ENCODE measurements around the gene CCR8.
"Not testable (repeated sequence)": the region's sequence is repeated elsewhere in the genome, so short reads cannot be mapped to it uniquely, and the experiment has no call there.

Gene CCR8

DNA sequence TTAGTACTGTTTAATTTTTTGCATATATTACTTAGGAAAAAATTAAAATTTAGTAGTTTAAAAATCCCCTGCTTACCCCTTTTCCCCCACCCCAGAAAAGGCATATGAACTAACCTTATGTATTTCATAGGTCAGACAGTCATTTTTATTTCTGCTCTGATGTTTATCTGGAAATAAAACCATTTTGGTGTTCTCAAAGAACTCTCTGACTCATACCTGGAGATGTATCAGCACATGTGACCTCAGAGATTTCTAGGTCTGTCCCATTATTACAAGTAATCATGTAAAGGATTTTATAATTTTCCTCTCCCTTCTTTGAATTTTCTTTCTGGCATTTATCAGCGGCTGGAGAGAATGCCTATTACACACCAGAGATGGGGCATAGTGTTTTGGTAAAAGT is 14.1 kb upstream of the CCR8 start:
- DNase-seq (ENCODE audit: low read depth in 2 of 2) = no peak

- DNase-seq (ENCODE audit: low read depth in 2 of 2) = no peak
These were observed 11.8 kb upstream of the CCR8 start for GRCh38 chr3:39317571-39318169.

DNA sequence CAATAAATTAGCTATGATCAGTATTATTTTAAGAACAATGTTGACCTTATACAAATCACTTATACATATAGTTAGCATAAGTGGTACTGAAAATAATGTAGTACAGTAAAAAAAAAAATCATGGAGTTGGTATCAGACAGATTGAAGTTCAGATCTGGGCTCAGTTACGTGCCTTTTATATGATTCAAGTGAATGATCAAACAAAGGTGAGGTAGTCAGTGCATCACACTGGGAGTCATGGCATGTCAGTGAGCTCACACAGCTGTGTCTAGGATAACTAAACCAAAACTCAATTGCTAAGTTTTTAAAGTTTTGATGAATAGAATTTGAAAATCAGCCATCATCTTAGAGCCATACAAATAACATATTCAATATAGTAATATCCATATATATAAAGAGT is 11.2 kb upstream of the CCR8 start:
- no peak for DNase-seq (ENCODE audit: low read depth in 2 of 2)

- no peak for DNase-seq (ENCODE audit: low read depth in 2 of 2)
These were observed 10.3 kb upstream of the CCR8 start for GRCh38 chr3:39319249-39319648.

DNA sequence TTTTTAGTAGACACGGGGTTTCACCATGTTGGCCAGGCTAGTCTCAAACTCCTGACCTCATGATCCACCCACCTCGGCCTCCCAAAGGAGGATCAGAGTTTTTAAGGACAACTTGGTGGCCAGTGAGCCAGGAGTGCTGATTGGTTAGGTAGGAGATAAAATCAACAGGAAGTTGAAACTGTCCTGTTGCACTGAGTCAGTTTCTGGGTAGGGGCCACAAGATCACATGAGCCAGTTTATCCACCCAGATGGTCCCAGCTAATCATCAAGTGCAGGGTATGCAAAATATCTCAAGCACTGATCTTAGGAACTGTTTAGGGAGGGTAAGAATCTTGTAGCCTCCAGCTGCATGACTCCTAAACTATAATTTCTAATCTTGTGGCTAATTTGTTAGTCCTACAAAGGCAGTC is 7.9 kb upstream of the CCR8 start:
- DNase-seq (ENCODE audit: low read depth in 2 of 2) = not testable (repeated sequence)

DNA sequence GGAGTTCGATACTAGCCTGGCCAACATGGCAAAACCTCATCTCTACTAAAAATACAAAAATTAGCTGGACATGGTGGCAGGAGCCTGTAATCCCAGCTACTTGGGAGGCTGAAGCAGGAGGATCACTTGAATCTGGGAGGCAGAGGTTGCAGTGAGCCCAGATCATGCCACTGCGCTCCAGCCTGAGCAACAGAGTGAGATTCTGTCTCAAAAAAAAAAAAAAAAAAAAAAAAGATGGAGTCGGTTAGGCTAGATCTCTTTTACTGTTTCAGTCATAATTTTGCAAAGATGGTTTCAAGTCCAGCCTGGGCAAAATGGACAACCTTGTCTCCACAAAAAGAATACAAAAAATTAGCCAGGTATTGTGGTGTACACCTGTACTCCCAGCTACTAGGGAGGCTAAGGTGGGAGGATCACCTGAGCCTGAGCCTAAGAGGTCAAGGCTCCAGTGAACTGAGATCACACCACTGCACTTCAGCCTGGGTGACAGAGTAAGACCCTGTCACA is 7.2 kb upstream of the CCR8 start:
- DNase-seq (ENCODE audit: low read depth in 2 of 2) = not testable (repeated sequence)

DNA sequence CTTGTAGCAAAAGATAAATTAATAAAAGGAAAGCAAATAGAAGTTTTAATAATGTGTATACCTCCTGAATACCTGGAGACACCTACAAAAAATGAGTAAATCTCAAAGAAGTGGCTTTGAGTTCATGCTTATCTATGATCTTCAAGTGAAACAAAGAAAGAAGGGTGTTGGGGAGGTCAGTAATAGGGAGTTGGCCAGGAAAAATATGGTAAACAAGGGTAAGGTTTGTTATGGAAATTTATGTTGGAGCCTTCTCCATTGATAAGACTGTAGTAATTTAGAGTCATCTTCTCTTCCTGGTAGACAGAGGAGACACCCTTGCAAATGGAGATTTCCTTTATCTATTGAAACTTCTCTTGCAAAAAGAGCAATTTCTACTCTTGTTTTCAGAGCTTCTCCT is 6.6 kb upstream of the CCR8 start:
- DNase-seq (ENCODE audit: low read depth in 2 of 2) = no peak

GRCh38 chr3:39323494-39323893 is 6.0 kb upstream of the CCR8 start:
- no peak for DNase-seq (ENCODE audit: low read depth in 2 of 2)

DNA sequence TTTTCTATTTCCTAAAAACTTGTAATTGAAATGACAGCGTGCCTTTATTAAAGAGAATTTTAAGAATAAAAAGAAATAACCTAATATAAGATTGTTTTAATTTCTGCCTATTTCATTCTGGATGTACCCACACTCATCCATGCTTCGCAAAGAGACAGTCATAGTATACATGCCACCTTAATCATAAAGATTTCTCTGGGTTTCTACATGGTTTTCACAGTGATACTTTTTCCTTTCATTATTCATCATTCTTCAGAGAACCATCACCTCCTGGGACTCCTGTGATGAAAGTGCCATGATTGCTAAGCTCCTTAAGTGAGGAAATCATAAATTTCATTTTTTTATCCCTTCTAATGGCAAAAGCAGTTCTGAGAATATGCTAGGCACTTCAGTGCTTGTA is 4.3 kb upstream of the CCR8 start:
- DNase-seq (ENCODE audit: low read depth in 2 of 2) = no peak

GRCh38 chr3:39327053-39327745 is 2.3 kb upstream of the CCR8 start:
- DNase-seq (ENCODE audit: low read depth in 2 of 2) = no peak

DNA sequence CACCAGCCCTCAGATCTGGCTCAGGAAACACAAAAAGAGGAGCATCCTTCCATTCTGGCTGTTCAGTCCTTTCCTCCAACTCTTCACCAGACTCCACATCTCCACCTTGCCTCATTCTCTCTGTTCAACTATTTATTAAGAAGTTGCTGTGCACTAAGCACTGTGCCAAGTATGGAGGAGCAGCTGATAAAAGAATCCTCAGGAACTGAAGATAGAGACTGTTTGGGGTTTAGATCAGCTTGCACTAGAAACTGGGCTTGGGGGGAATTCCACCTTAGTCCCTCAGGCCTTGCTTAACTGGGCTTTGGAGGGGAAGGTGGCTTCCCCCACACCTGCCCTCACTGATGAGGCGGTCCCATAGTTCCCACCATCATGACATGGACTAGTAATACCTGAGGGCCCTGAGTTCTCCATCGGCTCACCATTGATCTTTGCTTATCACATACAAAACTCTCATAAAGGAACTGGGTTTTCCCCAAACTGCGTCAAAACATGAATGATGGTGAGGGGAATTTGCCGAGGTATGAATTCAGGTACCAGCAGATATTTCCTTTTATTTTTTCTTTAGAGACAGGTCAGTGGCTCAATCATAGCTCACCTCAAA is 1.7 kb upstream of the CCR8 start:
- DNase-seq (ENCODE audit: low read depth in 2 of 2) = no peak

DNA sequence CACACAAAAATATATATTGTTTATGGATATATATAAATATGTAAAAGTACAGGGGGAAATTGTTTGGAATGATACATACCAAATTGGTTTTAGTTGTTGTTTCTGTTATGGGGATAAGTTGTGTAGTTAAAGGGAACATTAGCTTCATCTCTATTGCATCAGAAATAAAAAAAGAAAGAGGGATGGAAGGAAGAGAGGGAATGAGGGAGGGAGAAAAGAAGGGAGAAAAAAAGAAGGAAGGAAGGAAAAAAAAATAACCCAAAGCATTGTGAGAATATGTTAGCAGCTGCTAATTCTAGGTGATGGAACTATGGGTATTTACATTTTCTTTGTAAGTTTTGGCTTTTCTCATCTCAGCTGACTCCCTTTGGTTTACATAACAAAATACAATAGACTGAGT is 1.3 kb downstream of the CCR8 start:
- DNase-seq (ENCODE audit: low read depth in 2 of 2) = no peak

DNA sequence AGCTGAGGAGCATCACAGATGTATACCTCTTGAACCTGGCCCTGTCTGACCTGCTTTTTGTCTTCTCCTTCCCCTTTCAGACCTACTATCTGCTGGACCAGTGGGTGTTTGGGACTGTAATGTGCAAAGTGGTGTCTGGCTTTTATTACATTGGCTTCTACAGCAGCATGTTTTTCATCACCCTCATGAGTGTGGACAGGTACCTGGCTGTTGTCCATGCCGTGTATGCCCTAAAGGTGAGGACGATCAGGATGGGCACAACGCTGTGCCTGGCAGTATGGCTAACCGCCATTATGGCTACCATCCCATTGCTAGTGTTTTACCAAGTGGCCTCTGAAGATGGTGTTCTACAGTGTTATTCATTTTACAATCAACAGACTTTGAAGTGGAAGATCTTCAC is 3.0 kb downstream of the CCR8 start:
- no peak for DNase-seq (ENCODE audit: low read depth in 2 of 2)

DNA sequence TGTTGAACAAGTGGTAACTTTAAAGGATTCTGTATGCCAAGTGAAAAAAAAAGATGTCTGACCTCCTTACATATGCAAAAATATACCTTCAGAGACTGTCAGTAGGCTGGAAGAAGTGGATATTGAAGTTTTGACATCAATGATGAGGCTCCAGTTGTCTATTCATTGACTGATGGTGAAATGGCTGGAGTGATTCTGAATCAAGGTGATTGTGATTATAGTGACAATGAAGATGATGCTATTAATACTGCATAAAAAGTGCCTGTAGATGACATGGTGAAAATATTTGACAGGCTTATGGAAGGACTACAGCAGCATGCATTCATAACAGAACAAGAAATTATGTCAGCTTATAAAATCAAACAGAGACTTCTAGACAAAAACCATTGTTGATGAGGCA is 4.1 kb downstream of the CCR8 start:
- no peak for DNase-seq (ENCODE audit: low read depth in 2 of 2)

DNA sequence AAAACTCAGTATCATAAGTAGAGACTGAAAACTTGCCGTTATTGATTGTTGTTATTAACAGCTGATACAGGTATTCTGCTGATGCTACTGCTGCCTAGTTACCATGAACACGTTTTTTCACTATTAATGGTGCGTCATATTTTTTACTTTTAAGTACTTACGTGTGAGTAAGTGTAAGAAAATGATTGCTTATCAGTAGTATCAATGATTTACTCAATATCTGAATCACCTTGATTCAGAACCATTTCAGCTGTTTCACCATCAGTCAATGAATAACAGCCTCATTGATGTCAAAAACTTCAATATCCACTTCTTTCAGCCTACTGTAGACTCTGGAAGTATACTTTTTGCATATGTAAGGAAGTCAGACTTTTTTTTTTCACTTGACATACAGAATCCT is 4.7 kb downstream of the CCR8 start:
- no peak for DNase-seq (ENCODE audit: low read depth in 2 of 2)

DNA sequence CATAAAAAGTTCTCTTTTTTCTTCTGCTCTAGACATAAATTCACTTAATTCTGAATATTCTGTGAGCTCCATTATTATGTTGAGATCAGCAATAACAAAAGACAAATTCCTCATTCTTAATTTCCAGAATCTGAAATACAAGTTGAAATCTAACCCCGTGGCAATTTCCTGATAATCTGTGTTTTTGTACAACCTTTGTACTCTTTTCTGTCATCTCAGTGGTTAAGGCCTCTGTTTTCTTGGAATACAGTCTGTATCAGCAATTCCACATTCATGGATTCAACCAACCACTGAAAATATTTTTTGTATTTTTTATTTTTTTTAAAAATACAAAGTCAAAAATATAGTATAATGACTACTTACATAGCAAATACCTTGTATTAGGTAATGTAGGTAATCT is 8.7 kb downstream of the CCR8 start:
- DNase-seq (ENCODE audit: low read depth in 2 of 2) = no peak

GRCh38 chr3:39339086-39339485 is 9.6 kb downstream of the CCR8 start:
- DNase-seq (ENCODE audit: low read depth in 2 of 2) = no peak

DNA sequence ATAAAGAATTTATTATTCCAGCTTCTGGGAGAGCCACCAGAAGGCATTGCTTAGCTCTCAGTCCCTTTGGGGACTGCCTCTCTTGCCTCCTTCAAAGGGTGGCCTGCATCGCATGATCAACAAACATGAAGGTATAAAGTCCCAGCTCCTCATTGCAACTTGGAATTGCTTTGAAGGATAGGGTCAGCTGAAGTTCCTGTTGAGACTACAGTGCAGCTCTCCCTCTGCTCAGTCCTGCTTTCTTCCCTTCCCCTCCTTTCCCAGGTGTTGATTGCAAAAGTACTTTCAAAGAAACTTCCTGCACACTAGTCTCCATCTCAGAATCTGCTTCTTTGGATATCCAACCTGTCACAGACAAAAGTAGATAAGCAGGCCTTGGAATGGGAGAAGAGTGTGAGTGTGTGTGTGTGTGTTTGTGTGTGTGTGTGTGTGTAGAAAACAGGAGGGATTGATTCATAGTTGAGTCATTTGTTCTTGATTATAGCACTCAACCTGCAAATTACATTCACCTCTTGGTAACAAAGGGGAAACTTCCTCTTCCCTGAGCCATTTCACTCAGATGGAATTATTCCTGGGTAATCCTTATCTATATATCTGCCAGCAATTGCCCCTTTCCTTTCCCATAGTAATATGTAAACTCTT is 13.7 kb downstream of the CCR8 start:
- DNase-seq (ENCODE audit: low read depth in 2 of 2) = no peak

- DNase-seq (ENCODE audit: low read depth in 2 of 2) = no peak
These were observed 14.3 kb downstream of the CCR8 start for GRCh38 chr3:39343760-39344159.

DNA sequence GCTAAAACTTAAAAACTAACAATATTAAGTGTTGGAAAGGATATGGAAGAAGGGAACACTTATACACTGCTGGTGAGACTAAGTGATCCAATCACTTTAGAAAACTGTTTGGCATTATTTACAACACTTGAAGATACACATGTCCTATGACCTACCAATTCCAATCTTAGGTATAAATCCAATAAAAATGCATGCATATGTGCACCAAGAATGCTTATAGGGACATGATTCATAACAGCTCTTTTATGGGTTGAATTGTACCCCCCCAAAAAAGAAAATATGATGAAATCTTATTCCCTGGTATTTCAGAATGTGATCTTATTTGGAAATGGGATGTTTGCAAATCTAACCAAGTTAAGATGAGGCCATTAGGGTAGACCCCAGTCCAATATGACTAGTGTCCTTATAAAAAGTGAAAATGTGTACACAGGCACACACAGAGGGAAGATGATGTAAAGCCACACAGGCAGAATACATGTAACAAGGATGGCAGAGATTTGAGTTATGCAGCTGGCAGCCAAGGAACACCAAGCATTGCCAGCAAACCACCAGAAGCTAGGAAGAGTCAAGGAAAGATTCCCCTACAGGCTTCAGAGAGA is 15.3 kb downstream of the CCR8 start:
- DNase-seq (ENCODE audit: low read depth in 2 of 2) = no peak

DNA sequence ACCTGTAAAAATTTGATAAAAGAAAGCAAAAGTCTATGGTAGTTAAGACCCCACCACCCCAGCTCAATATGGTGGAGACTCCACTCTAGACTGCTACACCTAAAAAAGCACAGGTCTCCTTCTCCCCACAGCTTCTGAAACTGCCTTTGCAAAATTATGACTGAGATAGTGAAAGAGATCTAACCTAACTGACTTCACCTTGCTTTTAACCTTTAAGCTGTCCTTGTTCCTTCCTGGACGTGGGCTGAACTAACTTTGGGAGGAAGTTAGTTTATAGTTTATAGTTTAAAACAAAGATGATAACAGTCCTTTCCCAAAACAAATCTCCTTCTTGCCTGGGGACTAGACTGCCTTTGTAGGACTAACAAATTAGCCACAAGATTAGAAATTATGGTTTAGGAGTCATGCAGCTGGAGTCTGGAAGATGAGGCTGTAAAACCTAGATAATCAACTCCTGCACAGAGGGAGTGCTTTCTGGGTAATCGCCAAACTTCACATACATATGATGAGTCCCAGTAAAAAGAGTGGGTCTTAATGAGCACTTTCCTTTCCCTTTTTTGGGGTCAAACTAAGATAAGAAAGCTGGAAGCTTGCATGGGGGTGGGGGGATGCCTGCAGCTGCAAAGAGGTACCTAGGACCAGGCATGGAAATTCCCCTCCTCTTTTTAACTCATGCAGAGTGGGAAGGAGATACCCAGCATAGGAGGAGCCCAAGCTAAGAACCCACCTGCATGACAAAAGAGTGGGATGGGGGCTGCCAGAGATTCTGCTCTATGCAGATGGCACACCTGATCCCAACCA is 17.5 kb downstream of the CCR8 start:
- peak in 1 of 2 donors; percentile 7 for DNase-seq (ENCODE audit: low read depth in 2 of 2)

GRCh38 chr3:39347586-39347876 is 18.0 kb downstream of the CCR8 start:
- no peak for DNase-seq (ENCODE audit: low read depth in 2 of 2)

Data from stimulated activated CD4-positive, alpha-beta T cell treated with anti-CD3 and anti-CD28 coated beads, Interleukin-15, amount 100 ng/mL, for 48 hours (primary cell).